Parietal lobe (tissue), 1 donor: ENCODE data around the gene PRODH. TPM values are rescaled to one million over a fixed set of nuclear protein-coding genes. Genes with fewer than 3 reads are reported as not detected.

Experiments
- total RNA-seq: library from RNA; depleted of rRNA; stranded (reverse); fragments of >200 nt; gene quantifications from one replicate; pipeline ENCODE4 v1.2.3, GENCODE V29; 2014

Gene PRODH, protein sequence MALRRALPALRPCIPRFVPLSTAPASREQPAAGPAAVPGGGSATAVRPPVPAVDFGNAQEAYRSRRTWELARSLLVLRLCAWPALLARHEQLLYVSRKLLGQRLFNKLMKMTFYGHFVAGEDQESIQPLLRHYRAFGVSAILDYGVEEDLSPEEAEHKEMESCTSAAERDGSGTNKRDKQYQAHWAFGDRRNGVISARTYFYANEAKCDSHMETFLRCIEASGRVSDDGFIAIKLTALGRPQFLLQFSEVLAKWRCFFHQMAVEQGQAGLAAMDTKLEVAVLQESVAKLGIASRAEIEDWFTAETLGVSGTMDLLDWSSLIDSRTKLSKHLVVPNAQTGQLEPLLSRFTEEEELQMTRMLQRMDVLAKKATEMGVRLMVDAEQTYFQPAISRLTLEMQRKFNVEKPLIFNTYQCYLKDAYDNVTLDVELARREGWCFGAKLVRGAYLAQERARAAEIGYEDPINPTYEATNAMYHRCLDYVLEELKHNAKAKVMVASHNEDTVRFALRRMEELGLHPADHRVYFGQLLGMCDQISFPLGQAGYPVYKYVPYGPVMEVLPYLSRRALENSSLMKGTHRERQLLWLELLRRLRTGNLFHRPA
- 2.8 TPM for total RNA-seq

GRCh38 chr22:18935889-18936529 lies at the start of gene PRODH:
Gene PRODH, minus strand, starts transcription at chr22:18936293. Its CDS starts 6 bp downstream, at chr22:18936287.

DNA sequence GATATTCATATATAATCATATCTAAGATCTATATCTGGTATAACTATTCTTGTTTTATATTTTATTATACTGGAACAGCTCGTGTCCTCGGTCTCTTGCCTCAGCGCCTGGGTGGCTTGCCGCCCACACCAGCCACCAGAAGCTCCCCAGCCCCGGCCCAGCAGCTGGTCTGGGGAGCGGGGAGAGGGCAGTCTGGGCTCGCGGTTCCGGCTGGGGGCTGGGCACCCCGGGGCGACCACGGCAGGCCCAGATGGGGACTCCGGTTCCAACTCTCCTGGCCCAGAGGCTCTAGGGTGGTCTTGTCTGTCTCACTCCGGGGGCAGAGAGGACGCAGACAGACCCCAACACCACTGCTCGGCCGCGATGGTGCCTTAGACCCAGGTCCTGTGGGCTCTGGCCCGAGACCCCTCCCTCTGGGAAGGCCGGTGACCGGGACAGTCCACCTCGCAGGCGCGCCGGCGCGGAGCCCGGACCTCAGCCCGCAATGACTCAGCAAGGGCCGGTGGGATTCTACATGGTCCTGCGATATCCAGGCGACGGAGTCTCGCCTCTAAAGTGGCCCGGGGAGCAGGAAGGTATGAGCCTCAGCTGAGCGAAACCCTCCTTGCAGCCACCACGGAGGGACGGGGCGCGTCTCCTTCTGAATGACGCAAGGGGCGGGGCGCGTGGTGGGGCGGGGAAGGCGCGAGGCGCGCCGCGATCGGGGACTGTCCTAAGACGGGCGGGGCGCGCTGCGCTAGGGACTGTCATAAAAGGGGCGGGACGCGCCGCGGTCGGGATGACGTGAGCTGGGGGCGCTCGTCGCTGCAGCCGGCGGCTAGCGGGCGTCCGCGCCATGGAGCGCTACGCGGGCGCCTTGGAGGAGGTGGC lies 30.3 kb downstream of the PRODH start, which contains the start of gene DGCR6:
TSS of gene DGCR6 (plus strand) at position 781 of the 870 bp plus-strand sequence. CDS start at position 836, 55 bp downstream.

Other genes starting within 250 kb of the PRODH start
- gene DGCR6, start 30.0 kb downstream of the PRODH start, total RNA-seq: 18.8 TPM
- 78.6 TPM for gene DGCR2, start 186.1 kb upstream of the PRODH start, total RNA-seq
- not detected for gene TSSK2, start 195.0 kb upstream of the PRODH start, total RNA-seq
- 14.4 TPM for gene ESS2, start 208.4 kb upstream of the PRODH start, total RNA-seq
- not detected for gene GSC2, start 214.0 kb upstream of the PRODH start, total RNA-seq
- 32.2 TPM for gene SLC25A1, start 242.4 kb upstream of the PRODH start, total RNA-seq